HS-27A (cell line): ENCODE data around the gene AP1S1.

Experiments used
- DNase-seq: peaks from one replicate; pipeline ENCODE4 v3.0.0-alpha.2; 2012; ENCODE audit warnings: low read depth, missing footprints

The AP1S1 gene

DNA sequence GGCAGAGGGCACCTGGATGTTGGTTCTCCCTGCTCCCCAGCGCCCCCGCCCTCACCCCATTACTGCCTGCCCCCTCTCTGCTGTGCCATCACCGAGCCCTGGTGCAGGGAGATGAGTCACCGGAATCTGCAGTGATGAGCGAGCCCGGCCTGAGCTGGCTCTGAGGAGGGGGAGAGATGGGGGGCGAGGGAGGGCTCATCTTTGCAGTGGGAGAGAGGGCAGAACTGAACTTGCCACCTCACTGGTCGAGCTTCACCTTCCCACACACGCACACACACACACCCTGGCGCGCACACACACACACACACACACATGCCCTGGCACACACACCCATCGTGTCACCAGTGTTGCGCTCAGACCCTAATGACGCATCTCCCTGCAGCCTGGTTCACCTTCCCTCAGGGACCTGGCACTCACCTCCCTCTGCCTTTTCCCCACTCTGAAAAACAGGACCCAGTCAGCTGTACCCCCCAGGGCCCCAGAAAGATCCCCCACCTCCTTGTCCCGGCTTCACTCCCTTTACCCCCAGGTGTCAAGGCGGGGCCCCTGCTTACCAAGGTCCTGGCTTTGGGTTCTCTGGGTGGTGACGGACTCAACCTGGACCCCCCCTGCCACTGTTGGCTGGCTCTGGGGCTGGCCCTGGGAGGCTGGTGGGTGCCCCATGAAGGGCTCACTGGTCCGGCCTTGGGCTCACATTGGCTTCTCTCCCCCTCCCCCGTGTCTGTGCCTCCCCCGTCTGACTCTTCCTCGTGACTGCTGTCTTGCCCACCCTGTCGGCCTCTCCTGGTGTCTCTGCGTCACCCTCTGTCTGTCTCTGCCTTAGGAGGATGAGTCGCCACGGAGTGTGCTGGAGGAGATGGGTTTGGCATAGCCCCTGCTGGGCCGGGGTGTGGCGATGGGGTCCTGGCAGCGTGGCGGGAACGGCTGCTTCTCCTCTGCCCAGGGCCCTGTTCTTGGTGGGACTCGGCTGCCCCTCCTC lies 5.7 kb downstream of the AP1S1 start:
- DNase-seq: no peak

DNA sequence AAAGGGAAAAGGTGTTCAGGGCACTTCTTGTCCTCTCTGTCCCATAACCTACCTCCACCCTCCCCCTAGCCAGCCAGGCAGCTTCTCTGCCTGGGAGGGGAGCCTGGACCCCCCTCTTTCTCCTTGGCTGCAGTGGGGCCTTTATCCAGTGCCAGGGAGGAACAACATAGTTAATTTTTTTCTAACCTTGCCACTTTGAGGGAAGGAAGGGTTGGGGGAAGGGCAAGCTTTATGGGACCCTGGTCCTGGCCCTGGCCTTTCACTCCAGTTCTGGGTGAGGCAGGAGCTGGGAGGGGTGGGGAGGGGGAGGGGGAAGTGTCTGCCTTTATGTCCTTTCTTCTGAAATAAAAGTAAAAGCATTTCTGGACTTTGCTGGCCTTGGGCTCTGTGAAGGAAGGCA lies 6.6 kb downstream of the AP1S1 start:
- no peak for DNase-seq

DNA sequence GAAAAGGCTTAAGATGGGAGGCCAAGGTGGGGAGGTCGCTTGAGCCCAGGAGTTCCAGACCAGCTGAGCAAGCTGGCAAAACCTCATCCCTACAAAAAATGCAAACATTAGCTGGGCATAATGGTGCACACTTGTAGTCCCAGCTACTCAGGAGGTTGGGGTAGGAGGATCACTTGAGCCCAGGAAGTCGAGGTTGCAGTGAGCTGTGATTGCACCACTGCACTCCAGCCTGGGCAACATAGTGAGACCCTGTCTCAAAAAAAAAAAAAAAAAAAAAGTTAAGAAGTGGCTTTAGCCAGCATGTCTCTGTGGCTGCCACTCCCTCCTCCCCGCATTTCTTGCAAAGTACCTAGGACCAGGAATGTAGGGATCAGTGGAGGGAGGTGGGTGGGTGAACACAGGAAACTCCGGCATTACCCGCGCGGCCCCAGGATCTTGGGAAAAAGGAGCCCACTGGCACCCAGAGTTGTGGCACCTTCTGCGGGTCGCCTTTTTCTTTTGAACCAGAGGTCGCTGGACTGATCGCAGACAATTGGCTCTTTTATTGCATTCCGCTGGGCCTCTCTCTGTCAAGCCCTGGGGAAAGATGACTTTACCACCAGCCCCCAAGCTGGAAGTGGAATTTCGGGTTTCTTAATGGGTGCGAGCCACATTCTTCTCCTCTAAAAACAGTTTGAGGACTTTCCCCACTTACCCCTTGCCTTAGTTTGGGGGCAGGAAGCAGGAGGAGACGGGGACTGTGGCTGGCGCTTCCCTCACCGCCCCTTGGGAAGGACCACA lies 7.6 kb downstream of the AP1S1 start:
- no peak for DNase-seq

DNA sequence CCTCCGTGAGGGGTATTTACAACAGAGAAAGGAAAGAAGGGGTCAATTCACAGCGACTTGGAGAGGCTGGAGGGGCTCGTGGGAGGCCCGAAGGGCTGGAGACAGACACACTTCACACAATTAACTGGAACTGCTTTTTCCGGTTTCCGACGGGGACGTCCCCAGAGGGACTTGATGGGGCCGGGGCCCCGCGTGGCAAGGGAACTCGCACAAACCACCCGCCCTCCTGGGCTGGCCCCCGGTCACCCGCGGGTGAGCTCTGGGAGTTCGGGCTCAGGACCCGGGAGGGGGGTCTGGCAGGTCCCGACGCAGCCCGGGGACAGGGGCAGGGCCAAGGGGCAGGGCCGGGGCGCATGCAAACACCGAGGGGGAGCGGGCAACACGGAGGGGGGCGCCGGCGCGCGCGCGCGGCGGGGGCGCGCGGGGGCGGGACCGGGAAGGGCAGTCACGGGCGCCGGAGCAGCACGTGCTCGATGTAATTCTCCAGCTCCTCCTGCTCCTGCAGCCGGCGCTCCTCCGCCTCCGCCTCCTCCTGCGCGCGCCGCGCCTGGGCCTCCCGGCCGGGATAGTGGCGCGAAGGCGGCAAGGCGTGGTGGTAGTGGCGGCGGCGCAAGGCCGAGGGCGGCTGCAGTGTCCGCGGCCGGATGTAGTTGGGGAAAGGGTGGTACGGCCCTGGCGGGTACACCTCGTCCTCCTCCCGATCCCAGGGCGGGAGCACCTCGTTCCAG lies 8.4 kb downstream of the AP1S1 start:
- DNase-seq: no peak

DNA sequence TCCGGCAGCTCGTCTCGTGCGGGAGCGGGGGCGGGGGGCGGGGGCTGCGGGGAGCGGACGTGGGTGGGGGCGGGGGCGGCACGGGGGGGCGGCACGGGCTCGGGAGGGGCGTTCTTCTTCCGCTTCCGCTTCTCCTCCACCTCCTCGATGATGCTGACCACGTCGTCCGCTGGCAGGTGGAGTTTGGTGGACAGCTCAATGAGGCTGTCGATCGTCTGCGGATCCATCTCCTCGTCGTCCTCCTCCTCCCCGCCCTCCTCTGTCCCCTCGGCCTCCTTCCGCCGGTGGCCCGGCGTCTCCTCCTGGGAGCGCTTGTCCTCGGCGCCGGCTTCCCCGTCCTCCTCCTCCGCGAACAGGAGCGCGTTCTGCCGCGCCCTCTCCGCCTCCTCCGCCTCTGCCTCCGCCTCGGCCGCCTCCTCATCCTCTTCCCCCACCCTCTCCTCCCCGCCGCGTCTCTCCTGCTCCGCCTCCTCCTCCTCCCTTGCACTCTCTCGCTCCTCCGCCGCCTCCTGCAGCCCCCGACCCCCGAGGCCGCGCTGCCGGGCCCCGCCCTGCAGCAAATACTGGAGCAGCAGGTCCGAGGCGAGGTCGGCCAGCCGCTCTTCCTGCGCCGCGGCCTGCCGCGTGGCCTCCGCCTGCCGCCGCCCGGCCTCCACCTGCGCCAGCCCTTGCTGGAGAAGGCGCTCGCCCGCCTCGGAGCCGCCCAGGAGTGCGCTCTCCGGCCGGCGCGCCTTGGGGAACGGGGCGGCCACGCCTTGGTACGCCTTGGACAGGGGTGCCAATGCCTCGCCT lies 9.2 kb downstream of the AP1S1 start:
- DNase-seq: no peak

DNA sequence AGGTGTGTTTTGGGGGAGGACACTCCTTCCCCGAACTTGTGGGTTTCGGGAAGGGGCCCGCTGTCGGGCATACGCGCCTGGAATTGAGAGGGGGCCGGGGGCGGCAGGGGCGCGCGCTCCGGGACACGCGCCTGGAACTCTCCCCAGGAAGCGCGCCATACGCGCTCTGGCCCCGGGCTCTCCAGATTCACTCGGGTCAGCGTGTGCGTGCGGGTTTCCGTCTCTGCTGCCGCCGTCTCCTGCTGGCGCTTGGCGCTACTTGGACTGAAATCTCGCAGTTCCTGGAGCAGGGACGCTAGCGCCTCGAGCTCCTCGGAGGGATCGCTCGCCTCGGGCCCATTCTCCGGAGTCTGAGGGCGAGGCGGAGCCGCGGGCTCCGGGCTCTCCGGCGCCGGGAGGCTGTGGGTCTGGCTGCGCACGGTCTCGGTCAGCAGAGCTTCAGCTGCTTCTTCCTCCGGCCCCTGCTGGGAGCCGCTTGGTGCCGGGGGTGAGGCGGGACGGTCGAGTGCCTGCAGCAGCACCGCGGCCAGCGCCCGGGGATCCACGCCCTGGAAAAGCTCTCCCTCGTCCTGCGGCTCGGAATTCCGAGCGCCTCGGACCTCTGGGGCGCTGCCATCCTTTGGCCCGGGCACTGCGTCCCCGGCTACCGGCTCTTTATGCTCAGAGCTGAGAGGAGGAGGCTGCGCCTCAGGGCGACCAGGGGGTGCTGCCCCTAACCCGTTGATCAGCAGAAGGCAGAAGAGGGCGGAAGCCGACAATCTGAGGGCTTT lies 10.0 kb downstream of the AP1S1 start:
- DNase-seq: no peak

DNA sequence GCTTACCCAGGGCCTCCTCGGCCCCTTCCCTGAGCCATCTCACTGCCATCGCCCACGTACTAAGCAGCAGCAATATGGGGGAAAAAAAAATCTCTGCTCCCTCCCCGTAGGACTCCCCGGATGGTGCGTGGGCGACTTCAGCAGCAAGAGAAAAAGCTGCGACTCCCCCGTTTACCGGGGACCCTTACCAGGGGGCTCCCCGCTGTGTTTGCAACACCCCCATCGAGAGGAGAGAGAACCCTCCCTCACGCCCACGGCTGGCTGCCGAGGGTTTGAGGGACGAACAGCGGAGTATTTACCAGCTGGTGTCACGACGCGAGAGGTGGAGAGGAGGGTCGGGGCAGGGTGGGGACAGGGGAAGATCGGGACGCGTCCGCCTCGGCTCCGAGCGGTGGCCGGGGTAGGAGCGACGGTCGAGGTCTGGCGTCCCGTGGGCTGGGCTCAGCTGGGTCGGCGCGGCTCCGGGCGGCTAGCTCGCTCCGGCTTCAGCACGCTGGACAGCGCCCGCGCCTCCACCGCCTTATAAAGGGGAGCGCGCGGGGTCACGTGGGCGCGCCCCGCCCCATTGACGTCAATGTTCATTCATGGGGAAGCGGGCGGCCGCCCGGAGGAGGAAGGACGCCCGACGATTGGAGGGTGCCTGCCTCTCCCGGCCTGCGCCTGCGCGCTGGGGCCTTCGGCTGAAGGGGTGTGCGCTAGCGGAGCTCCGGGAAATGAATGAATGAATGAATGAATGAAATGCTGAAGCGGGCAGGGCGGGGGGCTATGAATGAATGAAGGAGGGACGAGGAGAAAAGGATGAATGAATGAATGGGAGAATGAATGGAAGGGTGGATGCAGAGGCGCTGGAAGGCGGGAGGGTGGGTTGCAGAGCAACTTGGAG lies 11.0 kb downstream of the AP1S1 start, which contains the start of gene VGF:
Gene VGF (minus strand): TSS at position 495 of the 883 bp plus-strand sequence. CDS start 726 bp downstream, outside the sequence.
- no peak for DNase-seq

DNA sequence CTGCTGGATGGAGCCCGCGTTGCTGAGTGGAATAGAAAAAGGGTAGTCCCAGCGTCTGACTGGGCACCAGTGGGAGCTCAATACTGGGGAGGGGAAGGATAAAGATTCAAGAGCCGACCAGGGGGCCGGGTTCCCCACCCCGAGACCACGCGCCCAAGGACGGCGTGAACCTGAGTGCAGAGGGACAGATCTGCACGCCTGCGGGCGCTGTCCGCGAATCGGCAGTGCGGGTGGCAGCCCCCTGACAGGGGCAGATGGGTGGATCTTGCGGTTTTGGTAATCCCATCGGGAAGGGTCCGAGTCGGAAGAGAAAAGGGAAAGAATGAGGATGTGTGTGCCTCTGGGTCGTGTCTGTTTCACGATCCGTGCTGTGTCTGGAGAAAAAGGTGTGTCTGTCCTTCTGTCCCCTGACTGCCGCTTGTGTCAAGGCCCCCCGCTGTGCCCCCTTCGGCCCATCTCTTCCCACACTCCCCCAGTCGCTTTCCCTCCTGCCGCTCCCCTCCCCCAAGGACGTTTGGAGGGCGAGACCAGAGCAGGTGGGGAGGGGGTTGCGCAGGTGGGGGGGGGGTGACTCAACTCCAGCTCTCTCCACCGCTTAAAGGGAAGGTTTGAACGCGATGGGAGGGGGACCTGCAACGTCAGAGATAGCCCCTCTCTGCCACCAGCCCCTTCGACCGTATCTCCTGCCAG lies 11.8 kb downstream of the AP1S1 start:
- DNase-seq: no peak

DNA sequence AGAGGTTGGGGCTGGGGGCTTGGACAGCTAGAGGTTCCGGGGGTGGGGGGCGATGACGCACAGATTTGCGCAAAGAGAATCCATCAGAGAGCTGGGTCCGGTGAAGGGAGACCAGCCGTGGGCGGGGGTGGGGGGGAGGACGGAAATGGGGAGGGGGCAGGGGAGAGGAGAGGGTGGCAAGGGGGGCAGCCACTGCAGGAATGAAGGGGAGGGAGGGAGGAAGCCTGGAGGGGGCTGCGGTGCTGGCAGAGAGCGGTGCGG lies 12.3 kb downstream of the AP1S1 start:
- no peak for DNase-seq

DNA sequence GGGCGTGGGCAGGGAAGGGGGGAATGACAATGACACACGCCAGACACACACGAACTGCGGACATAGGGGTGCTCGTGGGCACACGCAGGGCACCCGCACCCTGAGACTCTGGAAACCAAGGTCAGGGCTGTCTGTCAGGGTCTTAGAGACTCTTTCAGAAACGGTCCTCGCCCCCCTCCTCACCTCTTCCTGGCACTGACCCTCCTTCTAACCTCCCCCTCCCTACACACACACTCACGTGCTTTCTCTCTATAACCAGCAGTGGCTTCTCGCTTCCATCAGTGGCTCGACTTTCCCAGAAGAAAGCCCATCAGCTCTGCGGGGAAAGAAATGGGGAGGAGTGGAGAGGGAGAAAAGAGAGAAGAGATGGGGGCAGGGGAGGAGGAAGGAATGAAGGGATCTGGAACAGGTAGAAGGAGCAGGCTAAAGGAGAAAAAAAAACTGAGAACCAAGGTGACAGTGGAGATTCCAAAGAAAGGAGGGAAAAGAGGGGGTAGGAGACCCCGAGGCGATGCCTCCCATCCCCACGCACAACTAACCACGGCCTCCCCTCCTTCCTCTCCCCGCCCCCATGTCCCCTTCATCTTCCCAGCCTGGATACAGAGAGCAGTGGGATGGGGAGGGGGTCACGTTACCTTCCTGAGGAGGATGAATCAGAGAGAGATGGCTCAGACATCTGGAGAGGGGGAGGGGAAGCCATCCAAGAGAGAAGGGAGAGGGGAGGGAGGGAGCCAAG lies 12.8 kb downstream of the AP1S1 start:
- DNase-seq: no peak

DNA sequence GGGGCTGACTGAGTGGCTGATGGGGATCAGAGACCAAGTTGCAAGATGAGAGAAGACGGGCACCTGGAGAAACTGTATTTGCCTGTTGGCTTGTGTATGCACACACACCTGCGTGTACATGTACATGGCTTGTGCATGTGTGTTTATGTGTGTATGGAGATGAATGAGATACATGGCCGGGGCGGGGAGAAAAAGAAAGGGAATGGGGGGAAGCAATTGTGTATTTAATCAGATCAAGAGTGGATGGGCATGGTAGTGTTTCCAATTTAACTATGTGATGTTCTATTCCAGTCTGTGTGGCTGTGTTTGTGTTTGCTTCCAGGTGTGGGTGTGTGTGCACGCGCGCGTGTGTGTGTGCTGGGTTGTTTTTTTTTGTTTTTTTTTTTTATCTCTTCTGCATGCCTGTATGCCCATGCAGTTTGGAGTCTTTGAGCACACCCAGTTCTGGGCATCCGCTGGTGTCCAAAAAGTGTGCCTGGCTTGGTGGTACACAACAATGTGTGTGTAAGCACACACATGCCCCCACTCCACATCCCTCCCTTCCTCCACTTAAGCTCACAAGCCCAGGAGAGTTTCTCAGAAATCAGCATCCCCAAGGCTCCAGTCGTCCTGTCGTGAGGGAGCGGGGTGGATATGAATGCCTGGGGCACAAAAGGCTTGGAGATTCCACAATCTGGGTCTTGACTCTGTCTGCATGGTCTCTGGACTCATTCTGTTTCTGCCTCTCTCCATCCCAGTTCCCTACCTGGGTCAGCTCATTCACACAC lies 13.6 kb downstream of the AP1S1 start:
- no peak for DNase-seq

DNA sequence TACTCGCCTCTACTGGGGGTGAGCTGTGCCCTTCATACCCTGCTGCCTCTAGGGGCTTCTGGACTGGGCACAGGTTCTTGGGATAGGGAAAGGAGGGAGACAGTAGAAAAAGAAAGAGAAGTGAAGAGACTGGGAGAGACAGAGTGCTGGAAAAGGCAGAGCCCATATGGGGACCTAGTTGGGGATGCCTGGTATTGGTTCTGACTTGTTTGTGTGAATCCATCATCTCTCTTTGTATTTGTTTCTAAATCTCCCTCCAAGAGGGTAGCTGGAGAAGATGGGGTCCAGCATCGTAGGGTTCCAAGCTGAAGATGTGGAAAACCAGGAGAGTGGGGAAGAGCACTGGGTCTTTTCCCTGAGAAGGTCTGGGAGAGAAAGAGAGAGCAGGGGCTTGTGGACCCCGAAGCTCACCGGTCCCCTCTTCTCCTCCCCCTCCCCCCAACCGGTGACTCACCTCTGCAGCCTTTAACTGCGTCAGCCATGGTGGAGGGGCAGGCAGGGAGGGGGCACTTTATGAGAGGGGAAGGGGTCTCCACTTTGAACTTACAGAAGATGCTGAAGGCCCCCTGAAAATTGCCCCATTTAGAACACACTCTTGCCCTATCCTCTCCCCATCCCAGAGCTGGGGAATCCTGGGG lies 14.3 kb downstream of the AP1S1 start:
- no peak for DNase-seq

DNA sequence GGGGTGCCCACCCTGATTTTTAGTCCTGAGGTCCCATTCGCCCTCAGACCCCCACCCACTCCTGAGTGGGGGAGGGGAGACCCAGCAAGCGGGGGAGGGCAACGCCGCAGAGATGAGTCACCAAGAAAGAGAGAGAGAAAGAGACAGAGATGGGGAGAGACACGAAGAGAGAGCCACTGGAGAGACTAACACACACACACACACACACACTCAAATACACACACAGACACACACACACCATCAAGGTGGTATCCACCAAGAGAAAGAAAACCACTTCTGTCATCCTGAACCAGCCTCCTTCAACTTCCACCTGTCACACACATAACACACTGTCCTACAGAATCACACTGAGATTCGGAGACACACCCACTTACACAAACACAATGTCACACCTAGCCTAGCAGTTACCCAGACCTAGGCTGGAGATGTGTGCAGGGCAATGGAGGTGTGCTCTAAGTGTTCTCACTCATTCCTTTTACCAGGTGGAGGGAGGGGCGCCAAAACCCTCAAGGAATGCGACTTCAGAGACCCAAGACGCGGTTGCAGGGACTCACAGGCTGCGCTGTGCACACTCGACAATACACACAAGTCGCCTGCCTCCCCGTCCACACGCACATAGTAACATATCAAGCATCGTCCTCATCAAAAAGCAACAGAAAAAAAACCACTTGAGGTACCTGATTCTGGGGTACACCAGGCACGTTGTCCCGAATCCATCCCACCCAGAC lies 15.0 kb downstream of the AP1S1 start:
- no peak for DNase-seq

DNA sequence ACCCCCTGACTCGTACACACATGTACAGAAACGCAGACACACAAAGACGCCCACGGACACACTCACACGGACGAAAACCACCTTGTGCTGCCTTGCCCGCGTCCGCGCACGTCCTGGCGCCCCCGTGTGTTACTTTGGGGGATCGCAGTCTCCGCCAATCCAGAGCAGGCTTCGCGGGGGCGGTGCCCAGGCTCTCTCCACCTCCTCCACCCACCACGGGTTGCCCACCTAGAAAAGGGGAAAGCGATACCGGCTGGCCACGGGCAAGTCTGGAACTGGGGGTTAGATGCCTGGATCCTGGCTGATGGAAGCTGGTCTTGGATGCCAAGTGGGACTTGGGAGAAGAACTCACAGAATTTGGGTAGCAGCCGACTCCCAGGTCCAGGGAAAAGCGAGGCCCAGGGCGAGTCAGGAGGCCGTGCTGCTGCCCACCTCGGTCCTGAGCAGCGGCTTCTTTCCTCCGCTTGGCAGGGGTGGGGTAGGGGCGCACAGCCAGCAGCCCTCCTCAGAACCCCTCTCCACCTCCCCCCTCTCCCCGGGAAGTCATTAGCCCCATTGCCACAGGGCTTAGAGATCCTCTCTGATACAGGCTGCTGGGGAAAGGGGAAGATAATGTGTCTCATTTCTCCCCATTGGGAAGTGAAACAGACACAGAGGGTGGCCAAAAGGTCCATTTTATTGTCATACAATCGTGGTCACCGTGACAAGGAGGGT lies 15.7 kb downstream of the AP1S1 start:
- DNase-seq: no peak

DNA sequence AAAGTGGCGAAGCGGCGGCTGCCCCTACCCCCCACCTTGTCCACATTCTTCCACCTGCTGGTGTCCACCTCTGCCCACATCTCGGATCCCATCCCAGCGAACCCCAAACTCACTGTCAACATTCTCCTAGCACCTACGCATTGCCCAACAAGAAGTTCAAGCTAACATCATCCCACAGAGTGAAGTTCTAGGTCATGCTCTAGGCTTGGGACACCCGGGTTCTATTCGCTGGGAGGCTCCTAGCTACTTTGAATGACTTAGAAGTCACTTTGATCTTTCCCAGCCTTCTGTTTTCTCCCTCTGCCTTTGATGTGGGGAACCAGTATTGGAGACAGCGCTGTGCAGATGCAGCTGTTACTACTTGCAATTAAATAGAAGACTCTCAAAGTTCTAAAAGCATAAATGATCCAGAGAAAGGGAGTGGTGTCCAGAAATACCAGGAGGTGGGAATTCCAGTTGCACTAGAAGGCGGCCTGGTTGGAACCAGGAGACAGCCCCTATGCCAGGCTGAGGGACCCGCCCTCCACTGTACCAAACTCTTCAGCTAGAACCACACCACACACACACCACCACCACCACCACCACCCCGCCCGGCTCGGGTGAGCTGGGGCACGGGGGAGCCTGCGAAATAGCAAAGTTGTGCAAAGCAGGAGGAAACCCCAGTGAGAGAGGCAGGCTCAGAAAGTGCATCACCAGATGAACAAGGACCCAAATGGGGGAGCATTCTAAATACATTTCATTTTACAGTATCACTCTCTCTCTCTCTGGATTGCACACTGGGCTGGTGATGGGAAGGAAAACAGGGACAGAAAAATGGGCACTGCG lies 16.6 kb downstream of the AP1S1 start:
- DNase-seq: no peak
